ENCODE measurements around the gene DOCK3.
A peak's percentile ranks its signal among the peaks of the same experiment; 100 is the strongest.
"Not testable (repeated sequence)": the region's sequence is repeated elsewhere in the genome, so short reads cannot be mapped to it uniquely, and the experiment has no call there.

The DOCK3 gene

DNA sequence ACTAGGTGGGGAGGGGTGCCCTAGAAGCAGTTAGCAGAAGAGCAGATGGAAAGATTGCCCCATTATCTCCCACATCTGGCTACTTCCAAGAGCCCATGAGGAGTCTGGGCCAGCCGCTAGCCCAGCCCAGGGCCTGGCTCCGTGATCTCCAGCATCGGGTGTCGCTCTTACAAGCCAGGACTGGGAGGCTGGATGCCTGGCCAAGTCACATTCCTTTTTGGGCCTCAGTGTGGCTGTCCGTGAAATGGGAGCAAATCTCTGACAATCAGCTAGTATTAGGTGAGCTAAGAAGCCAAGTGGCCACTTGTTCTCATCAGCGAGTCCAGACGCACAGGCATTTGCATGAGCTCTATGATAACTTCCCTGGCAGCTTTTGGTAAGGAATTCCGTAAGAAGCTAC is 23.3 kb upstream of the DOCK3 start:
- no peak for DNase-seq

DNA sequence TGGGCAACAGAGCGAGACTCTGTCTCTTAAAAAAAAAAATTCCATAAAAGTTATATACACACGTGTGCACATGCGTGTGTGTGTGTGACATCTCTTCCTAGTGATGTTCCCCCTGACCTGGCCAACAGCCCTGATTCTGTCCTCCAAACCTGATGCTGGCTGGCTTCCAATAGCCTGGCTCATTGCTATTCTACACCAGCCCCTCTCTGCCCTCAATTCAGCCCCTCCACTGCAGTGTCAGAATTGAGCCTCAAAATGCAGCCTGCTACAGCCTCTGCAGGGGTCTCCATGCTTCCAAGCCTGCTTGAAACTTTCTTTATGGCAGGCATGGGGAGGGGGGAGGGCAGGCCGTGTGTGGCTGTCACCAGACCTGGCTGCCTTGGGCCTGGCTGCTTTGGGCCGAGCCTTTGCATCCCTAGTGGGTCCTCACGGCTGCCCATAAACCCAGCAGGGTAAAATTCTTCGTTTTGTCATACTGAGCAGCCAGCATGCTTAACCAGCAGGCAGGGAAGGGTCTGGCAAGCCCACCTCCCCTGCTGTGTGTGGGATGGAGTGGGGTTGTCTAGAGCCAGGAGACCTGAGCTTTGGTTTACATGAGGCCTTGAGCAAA is 22.7 kb upstream of the DOCK3 start:
- no peak for DNase-seq

DNA sequence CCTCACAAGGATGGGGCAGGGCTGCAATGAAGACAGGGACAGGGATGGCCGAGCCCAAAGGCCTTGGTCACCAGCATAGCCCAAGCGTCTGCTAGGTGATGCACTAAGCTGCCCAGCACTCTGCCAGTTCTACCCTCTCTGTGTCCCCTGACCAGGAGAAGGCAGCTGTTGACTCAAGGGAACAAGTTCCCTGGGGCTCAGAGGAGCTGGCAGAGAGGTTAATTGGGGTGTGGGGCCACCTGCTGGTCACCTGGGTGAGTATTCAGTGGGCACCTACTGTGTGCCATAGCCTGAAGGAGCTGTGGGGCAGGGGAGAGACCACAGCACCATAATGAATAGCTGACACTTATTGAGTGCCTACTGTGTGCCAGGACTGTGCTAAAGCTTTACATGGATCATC is 22.0 kb upstream of the DOCK3 start:
- no peak for DNase-seq

DNA sequence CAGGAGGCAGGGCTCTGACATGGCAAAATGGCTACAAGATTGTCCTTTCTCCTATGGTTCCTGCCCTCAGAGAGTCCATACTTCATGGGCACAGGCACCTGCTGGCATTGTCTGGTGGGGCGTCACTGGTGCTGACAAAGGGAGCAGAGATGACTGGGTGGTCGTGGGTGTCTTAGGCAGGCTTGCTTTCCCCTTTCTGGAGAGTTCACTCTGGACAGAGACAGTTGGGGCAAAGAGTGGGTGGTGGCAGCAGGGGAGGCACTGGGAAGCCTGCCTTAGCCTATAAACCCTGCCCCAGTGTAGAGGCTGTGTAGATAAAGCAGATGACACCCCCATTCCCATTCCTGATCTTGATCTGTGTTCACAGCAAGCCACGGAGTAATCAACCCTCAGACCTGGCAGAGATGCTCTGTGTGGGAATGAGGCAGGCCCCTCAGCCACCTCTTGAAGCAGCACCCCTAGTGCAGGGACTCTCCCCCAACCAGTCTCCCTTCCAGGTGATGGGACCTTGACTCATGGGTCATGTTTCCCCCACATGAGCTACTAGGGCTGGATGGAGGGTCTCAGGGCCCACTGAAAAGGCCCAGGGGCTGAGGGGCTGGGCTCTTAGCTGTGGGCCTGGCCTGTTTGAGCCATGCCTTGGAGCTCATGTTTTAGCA is 20.7 kb upstream of the DOCK3 start:
- no peak for DNase-seq

DNA sequence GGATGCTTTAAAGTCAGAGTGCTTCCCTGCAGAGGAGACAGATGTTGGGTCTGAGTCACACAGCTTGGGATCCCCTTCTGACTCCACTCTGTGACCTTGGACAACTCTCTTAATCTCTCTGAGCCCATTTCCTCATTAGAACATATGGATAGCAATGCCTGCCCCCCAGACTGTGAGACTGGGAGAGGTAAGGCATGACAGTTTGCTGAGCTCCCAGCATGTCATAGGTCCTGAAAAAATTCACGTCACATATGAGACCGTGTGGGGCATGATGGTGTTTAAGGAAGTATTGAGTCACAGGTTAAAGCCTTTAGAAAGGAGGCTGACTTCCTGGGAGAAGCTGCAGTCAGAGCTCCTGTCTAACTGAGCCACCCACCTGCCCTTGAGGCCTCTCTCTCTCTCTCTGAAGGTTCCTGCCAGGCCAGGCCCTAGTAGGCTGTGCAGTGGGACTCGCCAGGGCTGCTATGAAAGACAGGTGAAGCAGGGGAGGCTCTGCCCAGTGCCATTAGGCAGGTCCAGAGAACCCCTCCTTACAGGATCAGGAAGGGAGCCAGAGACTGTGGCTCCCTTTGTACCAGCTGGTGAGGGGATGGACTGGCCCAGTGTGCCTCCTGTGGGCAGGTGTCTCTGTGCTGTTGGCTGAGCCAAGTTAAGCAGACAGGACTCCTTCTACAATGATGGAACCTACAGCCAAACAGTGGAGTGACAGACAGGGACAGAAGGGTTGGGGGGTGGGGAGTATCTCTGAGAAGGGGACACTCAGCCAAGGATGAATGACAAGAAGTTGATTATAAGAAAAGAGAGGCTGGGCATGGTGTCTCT is 19.5 kb upstream of the DOCK3 start:
- DNase-seq, result no peak

DNA sequence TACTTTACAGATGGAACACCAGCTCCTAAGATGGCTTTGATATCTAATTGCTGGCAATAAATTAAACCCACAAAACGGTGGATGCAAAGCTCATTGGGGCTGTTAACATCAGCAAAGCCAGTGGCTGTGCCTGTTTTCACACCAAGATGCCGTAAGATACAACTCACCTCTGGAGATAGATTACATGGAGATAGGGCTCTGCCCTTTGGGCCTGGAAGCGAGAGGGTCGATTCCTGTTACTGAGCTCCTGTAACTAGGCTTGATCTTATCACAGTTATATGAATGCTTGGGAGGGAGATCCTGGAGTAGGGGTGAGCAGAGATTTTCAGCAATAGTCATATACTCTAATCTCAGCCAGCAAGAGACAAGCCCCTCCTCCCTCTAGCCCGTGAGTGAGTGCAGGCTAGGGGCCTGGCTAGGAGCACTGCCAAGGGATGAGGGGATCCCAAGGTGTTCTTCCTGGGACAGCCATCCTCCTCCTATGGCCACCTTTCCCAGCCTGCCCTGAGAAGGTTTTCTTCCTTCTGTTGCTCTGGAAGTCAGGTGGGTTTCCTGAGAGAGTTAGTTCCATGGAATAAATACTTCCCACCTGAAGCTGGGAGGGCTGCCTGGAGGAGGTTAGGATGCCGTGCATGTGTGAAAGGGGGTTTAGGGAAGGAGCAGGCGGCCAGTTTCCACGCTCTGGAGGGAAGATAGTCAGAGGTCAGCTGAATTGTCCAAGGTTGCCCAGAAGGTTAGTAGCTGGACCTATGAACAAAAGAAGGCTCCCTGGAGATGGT is 18.1 kb upstream of the DOCK3 start:
- no peak for DNase-seq

DNA sequence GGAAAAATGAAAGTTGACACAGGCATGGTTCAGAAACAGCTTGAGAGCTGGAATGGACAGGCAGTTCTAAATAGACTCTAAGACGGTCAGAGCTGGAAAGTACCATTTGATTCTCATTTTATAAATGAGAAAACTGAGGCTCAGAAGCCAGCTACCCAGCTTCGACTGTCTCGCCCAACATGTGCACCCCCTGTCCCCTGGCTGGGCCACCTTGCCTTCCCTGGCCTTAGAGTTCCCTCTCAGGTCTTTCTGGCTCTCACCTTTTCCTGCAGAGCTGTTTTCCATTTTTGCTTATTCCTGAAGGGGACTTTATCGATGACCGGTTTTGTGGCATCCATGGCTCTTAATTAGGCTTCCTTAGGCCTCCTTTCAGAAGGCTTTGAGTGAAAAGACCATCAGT is 17.3 kb upstream of the DOCK3 start:
- DNase-seq, result no peak

DNA sequence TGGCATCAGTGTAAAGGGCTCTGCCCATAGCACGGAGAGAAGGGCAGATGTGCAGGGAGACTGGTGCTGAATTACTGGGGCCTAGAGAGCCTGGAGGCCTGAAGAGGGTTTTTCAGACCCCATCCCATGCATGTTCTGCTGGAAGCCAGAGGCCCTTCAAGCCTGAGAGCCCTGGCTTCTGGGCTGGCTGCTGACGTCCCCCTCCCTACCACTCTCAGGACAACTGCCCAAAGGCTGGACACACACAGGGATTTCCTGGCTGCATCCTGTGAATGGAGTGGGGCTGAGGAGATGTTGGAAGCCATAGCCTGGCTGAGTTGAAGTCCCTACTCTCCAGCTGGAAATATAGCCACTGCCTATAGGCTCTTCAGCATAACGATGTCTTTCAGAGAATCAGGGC is 16.9 kb upstream of the DOCK3 start:
- no peak for DNase-seq

DNA sequence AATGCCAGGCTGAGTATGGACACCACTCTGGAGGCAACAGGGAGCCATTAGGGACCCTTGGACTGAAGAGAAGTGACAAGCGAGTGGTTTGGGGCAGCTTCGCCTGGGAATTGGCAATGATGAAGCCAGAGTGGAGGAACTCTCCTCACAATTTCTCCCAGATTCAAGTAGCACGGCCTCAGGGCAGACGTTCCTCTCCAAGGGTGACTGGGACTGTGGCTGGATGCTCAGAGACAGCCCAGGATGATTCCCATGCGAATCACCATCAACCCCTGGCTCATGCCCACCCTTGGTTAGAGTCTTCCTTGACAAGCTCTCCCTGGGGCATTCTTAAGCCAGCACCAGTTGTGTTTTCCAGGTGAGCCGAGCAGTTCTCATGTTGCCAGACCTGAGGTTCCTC is 16.3 kb upstream of the DOCK3 start:
- no peak for DNase-seq

DNA sequence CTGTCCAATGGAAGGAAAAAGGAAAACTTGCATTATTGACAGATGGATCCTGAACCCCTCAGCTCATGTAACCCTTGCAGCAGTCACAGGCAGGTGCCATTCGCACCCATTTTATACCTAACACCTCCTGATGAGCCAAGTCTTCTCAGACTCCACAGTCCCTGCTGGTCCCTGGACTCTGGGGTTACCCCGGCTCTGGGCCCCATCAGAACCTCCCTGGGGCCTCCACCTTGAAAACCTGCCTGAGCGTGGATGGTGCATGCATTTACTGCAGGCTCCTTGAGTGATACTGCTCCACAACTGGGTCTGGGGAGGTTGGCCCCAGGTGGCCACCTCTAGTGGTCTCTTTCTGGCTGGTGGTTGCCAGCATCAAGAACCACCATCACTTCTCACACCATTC is 15.9 kb upstream of the DOCK3 start:
- DNase-seq, result no peak

DNA sequence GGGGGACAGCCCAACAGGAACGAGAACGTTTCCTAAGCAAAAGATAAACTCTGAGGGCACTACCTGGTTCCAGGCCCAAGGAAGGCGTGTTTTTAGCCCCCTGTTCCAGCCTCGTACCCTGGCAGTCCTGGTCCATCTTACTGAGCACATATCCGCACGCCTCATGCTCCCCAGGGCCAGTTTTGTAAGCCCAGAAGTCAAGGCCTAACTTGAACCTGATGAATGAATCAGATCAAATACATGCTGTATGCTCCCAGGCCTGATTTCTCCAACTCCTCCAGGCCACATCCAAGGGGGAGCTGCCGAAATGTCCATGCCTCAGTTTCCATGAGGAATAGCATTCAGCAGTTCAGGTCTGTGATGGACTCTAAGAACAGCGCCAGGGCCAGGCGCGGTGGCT is 14.3 kb upstream of the DOCK3 start:
- DNase-seq, result no peak

DNA sequence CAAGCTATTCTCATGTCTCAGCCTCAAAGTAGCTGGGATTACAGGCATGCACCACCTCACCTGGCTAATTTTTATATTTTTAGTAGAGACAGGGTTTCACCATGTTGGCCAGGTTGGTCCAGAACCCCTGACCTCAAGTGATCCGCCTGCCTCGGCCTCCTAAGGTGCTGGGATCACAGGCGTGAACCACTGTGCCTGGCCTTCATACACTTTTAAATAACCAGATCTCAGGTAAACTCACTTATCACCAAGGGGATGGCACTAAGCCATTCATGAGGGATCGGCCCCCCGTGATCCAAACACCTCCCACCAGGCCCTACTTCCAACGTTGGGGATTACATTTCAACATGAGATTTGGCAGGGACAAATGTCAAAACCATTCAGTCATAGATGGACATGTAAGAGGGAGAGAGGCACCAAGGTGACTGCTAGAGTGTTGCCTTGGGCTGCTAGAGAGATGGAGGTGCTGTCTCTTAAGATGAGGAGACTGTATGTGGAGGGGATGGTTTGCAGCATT is 13.3 kb upstream of the DOCK3 start:
- DNase-seq, result no peak

DNA sequence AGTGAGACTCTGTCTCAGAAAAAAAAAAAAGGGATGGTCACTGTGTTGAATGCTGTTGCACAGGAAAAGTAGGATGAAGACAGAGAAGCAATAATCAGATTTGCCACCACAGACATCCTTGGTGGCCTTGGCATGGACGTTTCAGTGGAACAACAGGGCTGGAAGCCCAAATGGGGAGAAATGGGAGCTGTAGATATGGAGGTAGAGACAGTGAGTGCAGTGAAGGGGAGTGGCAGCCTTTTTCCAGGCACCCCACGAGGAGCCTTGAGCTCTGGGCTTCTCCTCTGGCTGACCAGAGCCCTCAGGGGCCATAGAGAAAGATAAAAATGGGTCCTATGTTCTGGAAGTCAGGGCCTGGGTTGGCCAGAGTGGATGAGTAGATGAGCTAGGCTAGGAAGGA is 12.3 kb upstream of the DOCK3 start:
- DNase-seq, result no peak

DNA sequence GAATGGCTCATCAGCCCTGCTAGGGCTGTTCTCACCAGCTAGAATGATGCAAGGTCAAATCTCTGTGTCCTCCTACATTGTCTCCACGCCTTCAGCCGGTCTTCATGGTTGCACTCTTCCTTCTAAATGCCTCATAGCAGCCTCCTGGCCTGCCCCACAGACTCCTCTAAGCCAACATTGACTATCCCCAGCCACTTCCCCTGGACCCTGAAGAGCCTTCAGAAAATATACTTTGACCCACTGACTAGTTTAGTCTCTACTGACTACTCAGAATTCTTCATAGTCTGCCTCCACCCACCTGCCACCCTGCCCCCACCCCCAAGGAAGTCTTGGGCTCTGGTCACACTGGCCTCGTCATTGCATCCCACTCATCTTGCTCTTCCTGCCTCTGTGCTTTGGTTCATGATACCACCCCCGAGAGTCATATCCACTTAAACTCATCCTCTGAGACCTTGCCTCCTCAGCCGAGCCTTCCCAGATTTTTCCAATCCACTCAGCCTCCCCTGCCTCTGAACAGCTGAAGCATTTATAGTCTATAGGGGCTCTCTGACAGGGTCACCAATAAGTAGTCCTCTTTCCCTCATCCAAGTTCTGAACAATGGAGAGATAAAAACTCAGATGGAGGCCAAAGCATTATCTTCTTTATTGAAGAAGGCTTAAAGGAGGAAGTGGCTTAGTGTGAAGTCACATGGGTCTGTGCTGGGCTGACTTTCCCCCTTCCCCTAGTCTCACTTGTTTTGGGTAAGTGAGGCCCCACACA is 9.5 kb upstream of the DOCK3 start:
- DNase-seq, result no peak

DNA sequence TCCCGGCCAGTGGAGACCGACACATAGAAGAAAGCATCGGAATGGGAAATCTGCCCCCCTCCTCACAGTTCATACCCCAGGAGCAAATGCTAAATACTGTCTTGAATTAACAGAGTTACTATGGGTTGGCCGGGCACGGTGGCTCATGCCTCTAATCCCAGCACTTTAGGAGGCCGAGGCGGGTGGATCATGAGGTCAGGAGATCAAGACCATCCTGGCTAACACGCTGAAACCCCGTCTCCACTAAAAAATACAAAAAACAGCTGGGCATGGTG is 8.9 kb upstream of the DOCK3 start:
- DNase-seq, result not testable (repeated sequence)

DNA sequence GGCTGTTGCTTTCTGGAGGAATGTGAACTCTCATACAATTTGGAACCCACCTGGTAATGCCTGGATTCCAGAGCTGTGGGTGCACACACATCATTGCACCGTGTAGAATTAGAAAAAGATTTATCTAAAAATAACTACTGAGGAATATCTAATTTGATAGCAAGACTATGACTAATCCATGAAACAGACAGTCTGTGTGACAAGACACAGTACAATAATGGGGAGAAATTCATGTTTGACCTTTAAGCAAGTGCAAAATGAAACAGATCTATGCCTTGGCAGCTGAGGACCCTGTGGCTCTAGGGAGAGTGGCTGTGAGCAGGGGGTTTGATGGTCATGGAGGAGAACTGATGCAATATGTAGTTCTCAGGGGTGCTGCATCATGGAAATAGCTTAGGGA is 7.9 kb upstream of the DOCK3 start:
- DNase-seq, result no peak

DNA sequence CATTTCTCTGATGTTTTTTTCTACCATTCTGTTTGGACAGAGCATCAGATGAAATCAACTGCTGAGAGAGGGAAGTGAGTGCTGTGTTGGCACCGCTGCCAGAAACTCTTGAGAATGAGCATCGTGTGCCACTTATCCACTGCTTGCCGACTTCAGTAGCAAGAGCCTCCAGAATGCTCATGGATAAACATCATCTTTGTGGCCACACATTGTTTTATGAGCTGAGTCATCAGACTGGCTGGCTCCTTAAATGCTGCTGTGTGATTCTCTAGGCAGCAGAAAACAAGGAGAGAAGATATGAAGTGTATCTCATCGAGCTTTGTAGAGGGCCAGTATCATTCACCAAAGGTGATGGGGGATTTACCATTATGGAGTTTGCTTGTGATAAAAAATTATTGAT is 3.4 kb upstream of the DOCK3 start:
- DNase-seq, result no peak

DNA sequence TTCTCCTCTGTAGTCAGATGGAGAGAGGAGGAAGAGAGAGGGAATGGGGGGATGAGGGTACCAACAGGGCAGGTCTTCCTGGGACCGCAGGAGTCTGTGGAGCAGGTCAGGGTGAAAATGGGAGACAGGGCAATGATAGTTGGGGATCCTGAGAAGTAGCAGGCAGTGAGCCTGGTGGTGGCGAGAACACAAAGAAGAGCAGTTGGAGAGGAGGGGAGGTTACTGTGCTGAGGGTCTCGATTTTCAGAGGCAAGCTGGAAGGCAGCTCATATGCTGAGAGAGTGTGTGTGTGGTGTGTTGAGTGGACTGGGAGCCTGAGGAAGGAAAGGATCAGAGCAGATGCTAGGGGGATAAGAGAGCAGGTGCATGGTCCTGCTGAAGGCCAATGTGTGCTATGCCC is 2.1 kb upstream of the DOCK3 start:
- DNase-seq, result no peak

DNA sequence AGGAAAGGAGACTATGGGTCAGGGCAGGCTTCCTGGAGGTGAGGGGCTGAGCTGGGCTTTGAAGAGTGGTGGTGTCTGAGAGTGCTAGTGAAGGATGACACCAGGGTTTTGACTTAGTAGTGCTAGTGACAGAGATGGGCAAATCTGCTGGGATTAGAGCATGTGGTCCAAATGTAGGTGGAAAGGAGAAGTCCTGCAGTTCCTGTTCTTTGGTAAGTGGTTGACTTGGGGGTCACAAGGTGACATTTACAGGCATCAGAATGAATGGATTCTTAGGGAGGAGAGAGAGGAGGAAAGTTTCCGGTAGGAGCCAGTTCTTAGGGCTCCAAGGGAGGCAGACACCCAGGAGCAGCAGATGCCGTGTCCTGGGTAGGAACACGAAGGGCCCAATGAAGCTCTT is 796 bp upstream of the DOCK3 start:
- DNase-seq, result no peak

DNA sequence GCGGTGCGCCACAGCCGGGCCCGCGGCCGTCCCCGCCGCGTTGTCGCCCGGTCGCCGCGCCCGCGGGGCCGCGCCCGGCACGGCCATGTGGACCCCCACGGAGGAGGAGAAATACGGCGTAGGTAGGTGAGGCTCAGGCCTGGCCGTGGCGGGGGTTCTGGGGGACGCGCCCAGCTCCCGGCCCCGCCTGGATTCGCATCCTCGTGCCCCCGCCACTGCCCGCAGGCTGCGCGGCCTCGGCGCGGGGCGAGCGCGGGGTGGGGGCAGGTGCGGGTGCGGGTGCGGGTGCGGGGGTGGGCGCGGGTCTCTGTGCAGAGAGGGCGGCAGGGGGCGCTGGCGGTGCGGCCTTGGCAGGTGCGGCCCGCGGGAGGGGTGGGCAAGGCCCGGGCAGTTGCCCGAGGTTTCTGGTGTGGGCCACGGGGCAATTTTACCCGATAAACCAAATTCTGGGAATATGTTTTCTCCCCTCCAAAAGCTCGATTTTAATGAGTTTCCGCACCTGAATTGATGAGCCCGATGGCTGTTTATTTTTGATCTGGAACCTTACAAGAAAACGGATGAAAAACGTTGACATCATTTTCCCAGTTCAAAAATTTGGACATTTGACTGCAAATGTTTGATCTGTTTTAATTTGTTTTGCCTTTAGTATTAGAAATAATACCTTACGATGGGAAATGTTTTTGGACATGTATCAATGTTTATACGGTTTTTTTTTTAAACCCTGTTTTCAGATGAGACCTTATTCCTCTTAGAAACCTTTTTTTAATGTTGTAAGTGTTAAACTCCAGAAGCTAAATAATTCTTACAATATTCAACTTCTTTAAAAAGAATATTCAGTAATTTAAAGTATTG is 678 bp downstream of the DOCK3 start:
- DNase-seq, result peak; percentile 33

DNA sequence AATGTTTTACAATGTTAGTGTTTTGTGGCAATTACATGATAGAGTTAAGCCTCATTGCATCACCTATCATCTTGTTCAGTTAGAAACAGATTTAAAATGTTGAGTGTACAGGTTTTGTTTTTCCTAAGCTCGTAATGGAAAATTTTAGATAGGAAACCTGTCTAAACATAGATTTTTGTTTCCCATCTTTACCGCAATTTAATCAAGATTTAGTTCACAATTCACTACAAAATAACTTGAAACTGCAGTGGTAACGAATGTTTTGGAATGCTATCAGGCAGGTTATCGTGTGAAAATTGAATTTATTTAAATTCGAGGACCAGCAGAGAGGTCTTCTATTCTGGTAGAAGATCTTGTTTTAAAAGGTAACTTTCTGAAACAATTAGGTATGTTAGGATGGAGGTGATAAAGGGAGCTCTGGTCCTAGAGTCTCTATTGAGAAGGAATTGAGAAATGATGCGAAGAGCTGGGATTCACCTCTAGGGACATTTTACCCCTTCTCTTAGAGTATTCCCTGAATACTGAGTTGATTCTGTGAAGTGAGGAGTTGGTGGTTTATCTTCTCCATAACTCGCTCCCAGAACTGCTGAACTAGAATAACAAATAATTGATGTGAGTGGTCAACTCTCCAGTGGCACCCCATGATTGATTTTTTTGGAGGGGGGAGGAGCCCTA is 1.4 kb downstream of the DOCK3 start:
- DNase-seq, result no peak
